Stimulated activated CD4-positive, alpha-beta T cell treated with anti-CD3 and anti-CD28 coated beads, TNF-alpha, amount 100 ng/mL, for 1 hour (primary cell): ENCODE data around the gene SLC25A25.
"Not testable (repeated sequence)": the region's sequence is repeated elsewhere in the genome, so short reads cannot be mapped to it uniquely, and the experiment has no call there.

Experiments
- DNase-seq, 3 donors: peaks; one replicate each; pipeline ENCODE4 v3.0.0-alpha.2; 2020; ENCODE audit warnings: low read depth in 3 of 3, low spot score in 1 of 3

SLC25A25 gene

GRCh38 chr9:128108269-128109049 is 40.4 kb downstream of the SLC25A25 start:
- DNase-seq, result no peak

GRCh38 chr9:128109050-128109709 is 41.1 kb downstream of the SLC25A25 start:
- DNase-seq, result no peak

- DNase-seq, result not testable (repeated sequence)
Observed at GRCh38 chr9:128111726-128112125, 43.7 kb downstream of the SLC25A25 start.

- no peak for DNase-seq
Observed at GRCh38 chr9:128113526-128114325, 45.7 kb downstream of the SLC25A25 start.

- no peak for DNase-seq
Observed at GRCh38 chr9:128114326-128115186, 46.5 kb downstream of the SLC25A25 start.

GRCh38 chr9:128115187-128116103 is 47.4 kb downstream of the SLC25A25 start:
- DNase-seq, result no peak

- no peak for DNase-seq
Observed at GRCh38 chr9:128116104-128117083, 48.4 kb downstream of the SLC25A25 start.

GRCh38 chr9:128117613-128118471 is 49.8 kb downstream of the SLC25A25 start:
- peak; percentile 87 to 99 (median 93) for DNase-seq

- no peak for DNase-seq
Observed at GRCh38 chr9:128118472-128118857, 50.4 kb downstream of the SLC25A25 start.

GRCh38 chr9:128118971-128119665 is 51.1 kb downstream of the SLC25A25 start:
- DNase-seq, result no peak

GRCh38 chr9:128120061-128120740 is 52.2 kb downstream of the SLC25A25 start:
- DNase-seq, result no peak

GRCh38 chr9:128120741-128121465 is 52.9 kb downstream of the SLC25A25 start:
- DNase-seq, result no peak

- DNase-seq, result no peak
Observed at GRCh38 chr9:128121466-128121810, 53.4 kb downstream of the SLC25A25 start.

- no peak for DNase-seq
Observed at GRCh38 chr9:128121924-128122808, 54.1 kb downstream of the SLC25A25 start.

GRCh38 chr9:128122809-128123175 is 54.8 kb downstream of the SLC25A25 start:
- no peak for DNase-seq
